Occipital lobe (tissue), 2 donors: ENCODE data around the gene RBM22. TPM values are rescaled to one million over a fixed set of nuclear protein-coding genes. Genes with fewer than 3 reads are reported as not detected.
"Not testable (repeated sequence)": the region's sequence is repeated elsewhere in the genome, so short reads cannot be mapped to it uniquely, and the experiment has no call there.

Experiments
- DNase-seq: peaks from one replicate; lab custom pipeline; 2025; lab: John Stamatoyannopoulos, UW
- total RNA-seq: library from RNA; depleted of rRNA; stranded (reverse); fragments of >200 nt; gene quantifications from one replicate; pipeline ENCODE4 v1.2.3, GENCODE V29; 2014

The RBM22 gene
- total RNA-seq, result 27.6 TPM

GRCh38 chr5:150700594-150701377, at the start of gene RBM22:
RBM22 (minus strand) TSS chr5:150701062; CDS start chr5:150700985, 77 bp downstream.
- DNase-seq, result peak; percentile 89

DNA sequence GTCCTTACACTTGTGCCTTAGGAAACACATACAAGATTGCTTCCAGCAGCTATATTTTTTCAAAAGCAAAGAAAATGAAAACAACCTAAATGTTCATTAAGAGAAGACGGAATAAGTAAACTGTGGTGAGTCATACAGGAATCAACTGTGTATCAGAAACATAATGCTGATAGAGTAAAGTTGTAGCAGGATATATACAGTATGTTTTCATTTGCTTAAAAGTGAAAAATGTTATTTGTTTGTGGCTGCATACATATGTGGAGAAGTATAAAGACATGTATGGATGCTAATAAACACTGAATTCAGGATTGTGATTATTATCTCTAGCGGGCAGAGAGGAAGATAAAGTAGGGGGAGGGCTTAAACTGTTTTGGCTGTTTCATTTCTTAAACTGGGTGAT, 49.6 kb upstream of the RBM22 start:
- no peak for DNase-seq

GRCh38 chr5:150743142-150743488, 42.3 kb upstream of the RBM22 start:
- DNase-seq, result not testable (repeated sequence)

DNA sequence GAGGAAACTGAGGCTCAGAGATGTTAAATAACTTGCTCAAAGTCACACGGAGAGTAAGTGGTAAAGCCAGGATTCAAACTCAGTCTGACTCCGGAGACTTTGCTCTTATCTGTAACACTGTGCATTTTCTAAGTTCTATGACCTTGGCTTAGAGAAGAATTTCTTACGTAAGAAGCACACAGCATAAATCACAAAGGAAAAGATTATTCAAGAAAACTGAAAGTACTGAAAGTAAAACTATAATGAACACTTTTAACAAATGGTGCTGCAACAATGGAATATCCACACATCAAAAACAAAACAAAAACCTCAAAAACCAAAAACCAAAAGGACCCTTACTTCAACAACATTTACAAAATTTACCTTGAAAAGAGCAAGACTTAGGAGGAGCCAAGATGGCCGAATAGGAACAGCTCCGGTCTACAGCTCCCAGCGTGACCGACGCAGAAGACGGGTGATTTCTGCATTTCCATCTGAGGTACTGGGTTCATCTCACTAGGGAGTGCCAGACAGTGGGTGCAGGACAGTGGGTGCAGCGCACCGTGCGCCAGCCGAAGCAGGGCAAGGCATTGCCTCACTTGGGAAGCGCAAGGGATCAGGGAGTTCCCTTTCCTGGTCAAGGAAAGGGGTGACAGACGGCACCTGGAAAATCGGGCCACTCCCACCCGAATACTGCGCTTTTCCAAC, 41.7 kb upstream of the RBM22 start:
- DNase-seq, result not testable (repeated sequence)

GRCh38 chr5:150740992-150741391, 40.1 kb upstream of the RBM22 start:
- DNase-seq, result no peak

DNA sequence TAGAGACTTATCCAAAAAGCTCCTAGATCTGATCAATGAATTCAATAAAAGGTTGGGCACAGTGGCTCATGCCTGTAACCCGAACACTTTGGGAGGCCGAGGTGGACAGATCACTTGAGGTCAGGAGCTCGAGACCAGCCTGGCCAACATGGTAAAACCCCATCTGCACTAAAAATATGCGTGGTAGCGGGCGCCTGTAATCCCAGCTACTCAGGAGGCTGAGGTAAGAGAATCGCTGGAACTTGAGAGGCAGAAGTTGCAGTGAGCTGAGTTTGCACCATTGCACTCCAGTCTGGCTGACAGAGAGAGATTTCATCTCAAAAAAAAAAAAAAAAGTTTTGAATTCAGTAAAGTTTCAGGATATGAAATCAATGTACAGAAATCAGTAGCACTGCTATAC, 38.0 kb upstream of the RBM22 start:
- no peak for DNase-seq

DNA sequence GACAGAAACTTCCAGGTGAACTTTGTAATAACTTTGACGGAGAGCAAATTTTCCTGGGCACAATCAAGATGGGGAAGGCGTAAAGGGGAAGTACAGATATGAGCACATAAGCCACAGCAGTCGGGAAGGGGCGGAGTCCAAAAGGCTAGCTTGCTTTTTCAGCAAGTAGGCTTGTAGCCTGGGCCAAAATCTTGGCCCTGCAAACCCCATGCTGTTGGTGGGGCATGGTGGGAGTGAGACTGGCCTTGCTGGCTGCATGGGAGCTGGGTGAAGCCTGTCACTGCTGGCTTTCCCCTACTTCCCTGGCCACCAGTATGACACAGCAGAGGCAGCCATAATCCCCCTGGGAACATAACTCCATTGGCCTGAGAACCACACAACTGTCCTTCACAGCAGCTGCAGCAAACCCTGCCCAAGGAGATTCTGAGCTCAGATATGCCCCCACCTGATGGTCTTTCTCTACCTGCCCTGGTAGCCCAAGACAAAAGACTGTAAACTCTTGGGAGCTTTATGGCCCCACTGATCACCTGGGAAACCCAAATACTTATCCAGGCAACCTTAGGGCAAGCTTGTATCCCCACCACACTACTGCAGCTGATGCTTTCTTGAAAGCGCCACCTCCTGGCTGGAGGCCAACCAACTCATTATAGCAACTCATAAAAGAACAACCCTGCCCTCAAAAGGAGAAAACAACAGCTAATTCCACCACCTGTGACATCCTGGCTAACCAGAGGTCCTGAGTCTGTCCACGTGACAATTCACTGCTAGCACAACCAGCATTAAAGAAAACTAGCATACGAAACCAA, 33.9 kb upstream of the RBM22 start:
- no peak for DNase-seq

DNA sequence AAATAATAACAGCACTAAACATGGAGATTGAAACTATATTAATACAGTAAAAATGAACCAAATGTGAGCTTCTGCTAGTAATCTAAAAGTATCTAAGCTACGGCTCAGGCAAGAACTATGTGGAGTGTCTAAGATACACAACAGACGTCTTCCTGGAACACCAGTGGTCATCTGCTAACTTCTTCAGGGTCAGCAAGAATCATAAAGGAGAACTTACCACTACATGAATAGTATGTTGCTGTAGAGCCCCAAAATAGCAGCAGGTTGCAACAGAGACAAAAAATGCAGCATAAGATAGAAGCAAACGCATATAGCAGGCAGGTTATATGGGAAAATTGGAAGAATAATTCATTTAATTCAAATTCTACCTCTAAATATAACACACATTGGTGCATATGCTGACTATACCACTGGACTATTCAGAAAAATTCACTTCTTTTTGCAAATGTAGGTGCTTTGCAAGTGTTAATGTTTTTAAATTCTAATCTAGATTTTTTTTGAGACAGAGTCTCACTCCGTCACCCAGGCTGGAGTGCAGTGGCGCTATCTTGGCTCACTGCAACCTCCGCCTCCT, 30.9 kb upstream of the RBM22 start:
- DNase-seq, result no peak

DNA sequence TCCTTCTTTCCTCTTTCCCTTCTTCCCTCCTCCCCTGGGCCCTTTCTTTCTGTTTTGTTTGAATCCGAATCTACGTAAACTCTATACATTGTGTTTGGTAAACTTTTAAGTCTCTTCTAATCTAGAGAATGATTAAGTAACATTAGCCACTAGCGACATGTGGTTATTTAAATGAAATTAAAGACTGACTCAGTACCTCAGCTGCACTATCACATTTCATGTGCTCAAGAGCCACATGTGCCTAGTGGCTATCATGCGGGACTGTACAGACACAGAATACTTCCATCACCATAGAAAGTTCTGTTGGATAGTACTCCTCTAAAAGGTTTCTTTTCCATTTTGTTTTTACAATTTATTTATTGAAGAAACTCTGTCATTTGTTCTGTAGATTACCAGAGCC, 29.0 kb upstream of the RBM22 start:
- DNase-seq, result no peak

- DNase-seq, result no peak
Measured at GRCh38 chr5:150723845-150724244, 23.0 kb upstream of the RBM22 start.

DNA sequence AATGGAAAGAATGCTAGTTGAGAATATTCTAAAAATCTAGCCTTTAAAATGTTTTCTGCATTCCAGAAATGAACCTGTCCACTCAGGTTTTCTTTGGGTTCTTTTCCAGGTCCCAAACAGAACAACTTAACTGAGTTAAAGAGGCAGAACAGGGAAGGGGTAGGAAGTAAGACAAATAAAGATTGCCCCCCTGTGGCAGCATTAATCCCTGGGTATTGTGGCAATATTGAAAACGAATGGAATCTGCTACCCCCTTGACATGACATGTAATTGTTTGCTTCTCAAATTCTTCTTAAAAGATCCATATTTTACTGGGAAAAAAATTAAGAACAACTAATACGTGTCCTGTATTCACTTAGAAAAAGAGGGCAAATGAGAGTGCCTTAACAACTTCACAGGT, 9.3 kb upstream of the RBM22 start:
- no peak for DNase-seq

DNA sequence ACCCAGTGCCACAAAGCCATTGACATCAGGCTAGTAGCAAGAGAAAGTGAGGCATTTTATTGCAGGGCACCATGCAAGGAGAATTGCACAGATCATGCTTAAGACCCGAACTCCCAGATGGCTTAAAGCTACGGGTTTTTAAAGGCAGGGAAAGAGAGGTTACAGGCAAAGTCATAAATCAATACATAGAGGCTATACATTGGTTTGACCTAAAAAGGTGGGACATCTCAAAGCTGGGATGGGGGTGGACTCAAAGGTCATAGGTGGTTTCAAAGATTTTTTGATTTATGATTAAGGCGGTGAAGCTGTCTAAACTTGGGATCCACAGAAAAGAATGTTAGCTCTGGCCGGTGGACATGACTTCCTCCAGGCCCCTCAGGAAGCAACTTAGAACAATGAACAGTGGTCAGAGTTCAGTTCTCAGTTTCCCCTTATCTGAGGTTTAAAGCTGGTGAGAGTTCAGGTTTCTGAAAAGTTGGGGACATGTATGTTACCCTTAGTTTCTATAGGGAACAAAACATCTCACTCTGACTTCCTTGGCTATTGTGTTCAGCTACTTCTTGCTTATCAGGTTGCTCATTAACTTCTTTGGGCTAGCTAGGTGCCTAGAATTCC, 6.0 kb upstream of the RBM22 start:
- DNase-seq, result no peak

- DNase-seq, result no peak
Measured at GRCh38 chr5:150703762-150704161, 2.9 kb upstream of the RBM22 start.

GRCh38 chr5:150700246-150700593, 642 bp downstream of the RBM22 start:
- DNase-seq, result no peak

DNA sequence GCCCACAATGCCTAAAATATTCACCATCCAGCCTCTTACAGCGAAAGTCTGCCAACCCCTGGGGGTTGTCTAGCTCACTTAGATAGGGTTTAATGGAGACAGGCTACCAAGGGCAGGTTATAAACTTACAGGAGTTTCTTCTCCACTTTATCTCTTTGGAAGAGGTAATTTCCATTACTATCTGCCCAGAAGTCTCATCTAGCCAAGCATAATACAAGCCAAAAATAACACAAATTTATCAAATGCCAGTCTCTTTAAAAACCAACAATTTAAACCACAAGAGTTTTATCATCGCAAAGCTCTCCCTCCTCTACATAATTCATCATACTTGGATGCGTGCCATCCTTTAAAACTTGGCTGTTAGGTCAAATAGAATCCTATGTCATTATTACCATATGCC, 6.2 kb downstream of the RBM22 start:
- no peak for DNase-seq

DNA sequence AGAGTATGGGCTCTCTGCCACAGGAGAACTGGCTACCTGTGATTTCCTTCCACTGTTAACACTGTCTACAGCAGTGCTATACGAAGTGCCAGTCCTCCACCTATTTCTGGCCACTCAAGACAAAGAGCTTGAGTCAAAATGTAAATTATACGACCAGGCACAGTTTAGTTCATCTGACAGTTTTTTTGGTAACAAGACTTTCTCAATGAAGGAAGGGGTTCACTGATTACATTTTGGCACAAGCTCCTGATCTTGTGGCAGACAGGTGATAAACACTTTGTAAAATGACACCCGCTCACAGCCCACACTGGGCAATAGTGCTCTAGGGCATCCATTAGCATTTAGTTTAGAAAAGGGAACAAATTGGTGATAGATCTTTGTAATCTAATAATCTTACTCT, 8.6 kb downstream of the RBM22 start:
- DNase-seq, result no peak

- DNase-seq, result no peak
Measured at GRCh38 chr5:150690760-150691159, 10.1 kb downstream of the RBM22 start.

DNA sequence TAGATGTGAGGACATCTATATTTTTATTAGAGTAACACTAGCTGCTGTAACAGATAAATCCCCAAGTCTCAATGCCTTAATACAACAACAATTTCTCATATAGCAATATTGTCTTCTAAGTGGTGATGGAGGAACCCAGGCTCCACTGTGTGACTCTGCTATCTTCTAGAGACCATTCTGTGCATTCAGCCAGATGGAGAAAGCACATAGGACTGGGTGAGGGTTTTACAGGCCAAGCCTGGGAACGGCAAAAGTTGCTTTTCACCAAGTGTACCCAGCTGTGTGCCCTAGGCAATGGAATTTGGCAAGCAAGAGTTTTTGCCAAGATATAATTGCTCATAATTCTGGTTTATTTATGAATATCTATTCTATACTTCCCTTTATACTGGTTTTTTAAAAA, 11.7 kb downstream of the RBM22 start:
- DNase-seq, result no peak

DNA sequence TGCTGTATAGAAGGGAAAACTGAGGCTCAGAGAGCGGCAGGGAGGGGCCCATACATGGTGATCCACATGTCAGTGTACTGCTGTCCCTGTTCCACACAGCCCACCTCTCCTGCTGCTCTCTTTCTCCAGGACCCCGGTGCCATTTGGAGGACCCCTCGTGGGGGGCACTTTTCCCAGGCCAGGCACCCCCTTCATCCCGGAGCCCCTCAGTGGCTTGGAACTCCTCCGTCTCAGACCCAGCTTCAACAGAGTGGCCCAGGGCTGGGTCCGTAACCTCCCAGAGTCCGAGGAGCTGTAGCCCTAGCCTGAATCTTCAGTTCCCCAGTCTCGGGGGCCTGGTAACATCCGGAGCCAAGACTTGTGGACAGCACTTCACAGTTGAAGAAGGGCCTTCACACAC, 24.3 kb downstream of the RBM22 start:
- DNase-seq, result no peak

DNA sequence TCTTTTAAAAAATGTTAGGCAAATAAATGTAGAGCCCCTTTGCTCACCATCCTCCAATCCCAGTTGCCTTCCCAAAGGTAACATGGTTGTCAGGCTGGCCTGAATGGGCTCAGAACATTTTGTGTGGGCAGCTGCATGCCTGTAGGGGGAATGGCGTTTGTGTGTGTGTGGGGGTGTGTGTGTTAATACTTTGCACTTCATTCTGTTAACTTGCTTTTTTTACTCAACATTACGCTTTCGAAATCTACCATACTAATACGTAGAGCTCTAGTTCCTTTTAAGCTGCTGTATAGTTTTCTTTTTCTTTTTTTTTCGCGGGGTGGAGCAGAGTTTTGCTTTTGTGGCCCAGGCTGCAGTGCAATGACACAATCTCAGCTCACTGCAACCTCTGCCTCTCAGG, 25.8 kb downstream of the RBM22 start:
- DNase-seq, result no peak

- no peak for DNase-seq
Measured at GRCh38 chr5:150674341-150674821, 26.5 kb downstream of the RBM22 start.

GRCh38 chr5:150672884-150673275, 28.0 kb downstream of the RBM22 start:
- no peak for DNase-seq
